CD8-positive, alpha-beta memory T cell (primary cell): ENCODE data around the gene APOE. TPM values are rescaled to one million over a fixed set of nuclear protein-coding genes. Genes with fewer than 3 reads are reported as not detected.
"Not testable (repeated sequence)": the region's sequence is repeated elsewhere in the genome, so short reads cannot be mapped to it uniquely, and the experiment has no call there.

ENCODE experiments used
- CTCF ChIA-PET: fragments of 350-600 bp; sonication (Branson Sonifier 250); formaldehyde crosslinking; loops from one replicate; lab custom pipeline; 2021; ENCODE audit warnings: antibody characterized with exemption; lab: Charles Lee
- POLR2A ChIA-PET: fragments of 350-600 bp; sonication (Branson Sonifier 250); formaldehyde crosslinking; loops from one replicate; lab custom pipeline; 2021; ENCODE audit warnings: antibody characterized with exemption; lab: Charles Lee
- DNase-seq, 5 donors: peaks; one replicate each; pipeline versions ENCODE4 v3.0.0 to v3.0.0-alpha.2; 2020 to 2022; ENCODE audit warnings: mixed read lengths in 1 of 5
- H3K27ac ChIP-seq: one replicate; pipeline ENCODE4 v1.7.0; 2013; ENCODE audit warnings: low read depth, mild to moderate bottlenecking, low read length, moderate library complexity
- H3K27me3 ChIP-seq: 2 replicates; pipeline ENCODE4 v1.7.0; 2013; ENCODE audit warnings: low read length, mild to moderate bottlenecking; ENCODE audit not compliant: insufficient read depth, poor library complexity, severe bottlenecking
- H3K36me3 ChIP-seq: 2 replicates; pipeline ENCODE4 v1.7.0; 2013; ENCODE audit warnings: mild to moderate bottlenecking, low read length, moderate library complexity; ENCODE audit not compliant: insufficient read depth
- H3K4me1 ChIP-seq: 2 replicates; pipeline ENCODE4 v1.7.0; 2013; ENCODE audit warnings: mild to moderate bottlenecking, low read length, moderate library complexity; ENCODE audit not compliant: insufficient read depth
- H3K4me3 ChIP-seq: 2 replicates; pipeline ENCODE4 v1.7.0; 2013; ENCODE audit warnings: mild to moderate bottlenecking, low read length
- H3K9me3 ChIP-seq: 2 replicates; pipeline ENCODE4 v1.7.0; 2013; ENCODE audit warnings: mild to moderate bottlenecking, low read length
- H3K27ac Mint-ChIP-seq, 8 donors: one replicate each; pipeline ENCODE4 v1.8.0; 2020 to 2021; ENCODE audit warnings: mixed read lengths in 8 of 8, mild to moderate bottlenecking in 6 of 8, inconsistent platforms in 3 of 8, moderate library complexity in 3 of 8
- H3K27me3 Mint-ChIP-seq, 2 donors: one replicate each; pipeline ENCODE4 v1.8.0; 2020 to 2021; ENCODE audit warnings: mixed read lengths in 2 of 2, mild to moderate bottlenecking in 1 of 2, moderate library complexity in 1 of 2
- H3K36me3 Mint-ChIP-seq, 3 donors: one replicate each; pipeline ENCODE4 v1.8.0; 2020 to 2021; ENCODE audit warnings: mixed read lengths in 3 of 3, inconsistent platforms in 1 of 3, mild to moderate bottlenecking in 1 of 3
- H3K4me1 Mint-ChIP-seq, 3 donors: one replicate each; pipeline ENCODE4 v1.8.0; 2020 to 2021; ENCODE audit warnings: mixed read lengths in 3 of 3, inconsistent platforms in 1 of 3, mild to moderate bottlenecking in 1 of 3
- H3K4me3 Mint-ChIP-seq, 7 donors: one replicate each; pipeline ENCODE4 v1.8.0; 2020 to 2021; ENCODE audit warnings: mixed read lengths in 7 of 7, mild to moderate bottlenecking in 6 of 7, moderate library complexity in 4 of 7, inconsistent platforms in 2 of 7
- H3K9me3 Mint-ChIP-seq, 5 donors: one replicate each; pipeline ENCODE4 v1.8.0; 2020 to 2022; ENCODE audit warnings: mixed read lengths in 5 of 5, mild to moderate bottlenecking in 3 of 5, moderate library complexity in 2 of 5, inconsistent platforms in 1 of 5
- polyA plus RNA-seq: library from polyadenylated mRNA; unstranded; fragments of 300-500 nt; fragmentation: Illumina TruSeq; gene quantifications from one replicate; pipeline ENCODE4 v1.2.3, GENCODE V29; 2021
- total RNA-seq, 2 experiments: library from RNA; stranded (reverse); gene quantifications; one replicate each; pipeline ENCODE4 v1.2.3, GENCODE V29; 2021

The APOE gene
- total and polyA plus RNA-seq, 3 experiments from 2014 or later, result 4.5 TPM; not detected in 1

- H3K4me1 Mint-ChIP-seq, H3K36me3 ChIP-seq, H3K27me3 ChIP-seq, H3K9me3 ChIP-seq, H3K36me3 Mint-ChIP-seq, H3K4me1 ChIP-seq, DNase-seq, H3K4me3 ChIP-seq, H3K9me3 Mint-ChIP-seq, POLR2A ChIA-PET: not testable (repeated sequence)
- CTCF ChIA-PET, result interaction anchor here (3.2 kb wide), 1 partner anchor 11 kb away, joined by 11 read pairs; no protein-coding TSS in a partner anchor
- H3K4me3 Mint-ChIP-seq, result peak overlapping the region in 6 of 7 donors; percentile 46 to 93 (median 86)
- peak overlapping the region in 2 of 8 donors; percentile 27 to 93 for H3K27ac Mint-ChIP-seq
- H3K27ac ChIP-seq, result peak overlapping the region; percentile 60
- H3K27me3 Mint-ChIP-seq, result peaks cover 22 to 34% of the 10 kb centered on the region in 2 donors
These were observed 8.2 kb downstream of the APOE start for GRCh38 chr19:44913512-44914432.

GRCh38 chr19:44914433-44915206, 9.0 kb downstream of the APOE start, which contains the start of gene APOC1:
Gene APOC1 (plus strand): TSS chr19:44914608. CDS start chr19:44914892, 284 bp downstream.
- peak within 1 kb of the TSS; percentile 60 for H3K27ac ChIP-seq
- POLR2A ChIA-PET, H3K27me3 ChIP-seq, H3K36me3 ChIP-seq, H3K4me1 Mint-ChIP-seq, H3K4me1 ChIP-seq, H3K36me3 Mint-ChIP-seq, H3K9me3 Mint-ChIP-seq, H3K9me3 ChIP-seq: not testable (repeated sequence)
- DNase-seq, result peak; percentile 48 to 80 (median 68)
- H3K4me3 Mint-ChIP-seq, result peak within 1 kb of the TSS; percentile 55 to 93 (median 87)
- peaks cover 22 to 34% of the 10 kb centered on the region in 2 donors for H3K27me3 Mint-ChIP-seq
- H3K4me3 ChIP-seq, result peak within 1 kb of the TSS; percentile 66
- CTCF ChIA-PET, result interaction anchor here (1.3 to 3.2 kb wide), 2 partner anchors 11 to 68 kb away, joined by 3 to 11 read pairs; partner anchors contain the start of gene NECTIN2
- H3K27ac Mint-ChIP-seq, result peak within 1 kb of the TSS in 5 of 8 donors; percentile 27 to 94 (median 57)

- Mint-ChIP-seq H3K4me3 (no peak overlapping the region), H3K36me3 (no peaks in the 10 kb centered on the region), H3K27ac (no peak overlapping the region), H3K27me3 (peaks cover 12 to 31% of the 10 kb centered on the region in 2 donors), H3K9me3 (no peaks in the 10 kb centered on the region), H3K4me1 (peaks cover 0 to 5% (median 4%) of the 10 kb centered on the region in 3 donors)
- ChIA-PET CTCF (no interaction called here), POLR2A (no interaction called here)
- Histone ChIP-seq H3K27ac (no peak overlapping the region), H3K27me3 (peaks cover 10% of the 10 kb centered on the region), H3K36me3 (no peaks in the 10 kb centered on the region), H3K9me3 (no peaks in the 10 kb centered on the region), H3K4me1 (no peaks in the 10 kb centered on the region), H3K4me3 (no peak overlapping the region)
- DNase-seq, result no peak
These were observed 18.7 kb downstream of the APOE start for GRCh38 chr19:44924243-44924725.

GRCh38 chr19:44925114-44925891, 19.7 kb downstream of the APOE start:
- Histone ChIP-seq H3K27ac (no peak overlapping the region), H3K9me3 (no peaks in the 10 kb centered on the region), H3K4me1 (no peaks in the 10 kb centered on the region), H3K27me3 (peaks cover 10% of the 10 kb centered on the region), H3K4me3 (no peak overlapping the region), H3K36me3 (no peaks in the 10 kb centered on the region)
- no peaks in the 10 kb centered on the region for H3K36me3 Mint-ChIP-seq
- H3K9me3 Mint-ChIP-seq, result no peaks in the 10 kb centered on the region
- H3K27ac Mint-ChIP-seq, result peak overlapping the region in 1 of 8 donors; percentile 55
- H3K4me3 Mint-ChIP-seq, result no peak overlapping the region
- peaks cover 12 to 33% of the 10 kb centered on the region in 2 donors for H3K27me3 Mint-ChIP-seq
- DNase-seq, result no peak
- POLR2A ChIA-PET, result no interaction called here
- peaks cover 0 to 5% (median 4%) of the 10 kb centered on the region in 3 donors for H3K4me1 Mint-ChIP-seq
- CTCF ChIA-PET, result interaction anchor here (1.4 kb wide), 1 partner anchor 27 kb away, joined by 4 read pairs; no protein-coding TSS in a partner anchor

- H3K9me3 Mint-ChIP-seq, POLR2A ChIA-PET, H3K36me3 Mint-ChIP-seq, H3K27ac Mint-ChIP-seq, H3K4me1 ChIP-seq, DNase-seq, H3K27ac ChIP-seq, H3K36me3 ChIP-seq, H3K4me1 Mint-ChIP-seq, H3K4me3 ChIP-seq, H3K9me3 ChIP-seq: not testable (repeated sequence)
- peaks cover 10% of the 10 kb centered on the region for H3K27me3 ChIP-seq
- Mint-ChIP-seq H3K27me3 (peaks cover 12 to 33% of the 10 kb centered on the region in 2 donors), H3K4me3 (peak overlapping the region in 4 of 7 donors; percentile 41 to 57 (median 50))
- CTCF ChIA-PET, result interaction anchor here (0.6 to 1.4 kb wide), 2 partner anchors 11 to 26 kb away, joined by 3 to 4 read pairs; no protein-coding TSS in a partner anchor
These were observed 20.9 kb downstream of the APOE start for GRCh38 chr19:44926245-44927077.

GRCh38 chr19:44927746-44928145, 22.1 kb downstream of the APOE start:
- Mint-ChIP-seq H3K36me3 (no peaks in the 10 kb centered on the region), H3K9me3 (no peaks in the 10 kb centered on the region), H3K27me3 (peaks cover 12 to 33% of the 10 kb centered on the region in 2 donors), H3K4me3 (no peak overlapping the region), H3K27ac (no peak overlapping the region), H3K4me1 (peaks cover 0 to 5% (median 4%) of the 10 kb centered on the region in 3 donors)
- no peaks in the 10 kb centered on the region for H3K9me3 ChIP-seq
- DNase-seq, result no peak
- no peaks in the 10 kb centered on the region for H3K4me1 ChIP-seq
- ChIA-PET CTCF (no interaction called here), POLR2A (no interaction called here)
- peaks cover 10% of the 10 kb centered on the region for H3K27me3 ChIP-seq
- no peaks in the 10 kb centered on the region for H3K36me3 ChIP-seq
- no peak overlapping the region for H3K4me3 ChIP-seq
- no peak overlapping the region for H3K27ac ChIP-seq

- Histone ChIP-seq H3K9me3 (no peaks in the 10 kb centered on the region), H3K4me3 (no peak overlapping the region), H3K27me3 (peaks cover 10% of the 10 kb centered on the region), H3K36me3 (no peaks in the 10 kb centered on the region), H3K27ac (no peak overlapping the region), H3K4me1 (no peaks in the 10 kb centered on the region)
- Mint-ChIP-seq H3K27me3 (peaks cover 12 to 25% of the 10 kb centered on the region in 2 donors), H3K36me3 (no peaks in the 10 kb centered on the region), H3K9me3 (no peaks in the 10 kb centered on the region), H3K4me3 (no peak overlapping the region), H3K27ac (no peak overlapping the region), H3K4me1 (peaks cover 0 to 5% (median 4%) of the 10 kb centered on the region in 3 donors)
- DNase-seq, result no peak
- POLR2A ChIA-PET, result no interaction called here
- CTCF ChIA-PET, result no interaction called here
These were observed 24.5 kb downstream of the APOE start for GRCh38 chr19:44930088-44930487.
